ENCODE data around the gene SLC6A18.

DNA sequence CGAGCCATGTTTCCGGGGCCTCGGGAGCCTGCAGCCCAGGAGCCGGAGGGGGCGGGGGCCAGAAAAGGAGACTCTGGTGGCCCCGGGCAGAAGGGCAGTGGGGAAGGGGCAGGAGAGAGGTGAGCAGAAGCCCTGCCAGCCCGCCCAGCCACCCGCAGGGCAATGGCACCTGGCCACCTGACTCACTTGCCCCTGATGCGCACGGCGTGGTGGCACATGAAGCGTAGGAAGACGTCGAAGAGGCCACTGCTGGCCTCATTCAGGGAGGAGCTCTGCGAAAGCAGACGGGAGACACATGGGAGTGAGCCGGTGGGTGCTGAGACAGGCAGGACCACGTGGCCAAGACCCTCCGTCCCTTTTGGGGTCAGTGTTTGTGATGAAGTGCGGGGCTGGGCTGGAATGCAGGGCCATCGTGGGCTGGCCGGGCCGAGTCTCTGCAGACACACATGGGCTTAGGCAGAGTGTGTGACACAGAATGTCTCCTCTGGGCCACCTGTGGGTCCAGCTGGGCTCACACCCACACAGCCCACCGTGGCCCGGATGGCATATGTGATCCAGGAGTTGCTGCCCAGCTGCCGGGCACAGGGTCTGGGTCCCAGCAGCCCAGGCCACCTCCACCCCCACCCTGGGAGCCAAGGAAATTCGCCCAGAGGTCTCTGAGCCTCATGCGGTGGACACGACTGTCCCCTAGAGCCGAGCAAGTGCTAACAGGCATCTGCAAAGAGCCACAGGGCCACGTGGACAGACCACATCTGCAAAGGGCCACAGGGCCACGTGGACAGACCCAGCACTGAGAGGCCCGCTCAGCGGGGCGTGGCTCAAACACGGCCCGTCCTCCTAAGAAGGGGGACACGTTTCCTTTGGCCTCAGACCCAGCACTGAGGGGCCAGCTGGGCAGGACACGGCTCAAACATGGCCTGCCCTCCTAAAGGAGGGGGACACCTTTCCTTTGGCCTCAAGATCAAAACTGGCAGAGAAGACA lies 46.0 kb downstream of the SLC6A18 start:
- TF ChIP-seq, protein P1, sequence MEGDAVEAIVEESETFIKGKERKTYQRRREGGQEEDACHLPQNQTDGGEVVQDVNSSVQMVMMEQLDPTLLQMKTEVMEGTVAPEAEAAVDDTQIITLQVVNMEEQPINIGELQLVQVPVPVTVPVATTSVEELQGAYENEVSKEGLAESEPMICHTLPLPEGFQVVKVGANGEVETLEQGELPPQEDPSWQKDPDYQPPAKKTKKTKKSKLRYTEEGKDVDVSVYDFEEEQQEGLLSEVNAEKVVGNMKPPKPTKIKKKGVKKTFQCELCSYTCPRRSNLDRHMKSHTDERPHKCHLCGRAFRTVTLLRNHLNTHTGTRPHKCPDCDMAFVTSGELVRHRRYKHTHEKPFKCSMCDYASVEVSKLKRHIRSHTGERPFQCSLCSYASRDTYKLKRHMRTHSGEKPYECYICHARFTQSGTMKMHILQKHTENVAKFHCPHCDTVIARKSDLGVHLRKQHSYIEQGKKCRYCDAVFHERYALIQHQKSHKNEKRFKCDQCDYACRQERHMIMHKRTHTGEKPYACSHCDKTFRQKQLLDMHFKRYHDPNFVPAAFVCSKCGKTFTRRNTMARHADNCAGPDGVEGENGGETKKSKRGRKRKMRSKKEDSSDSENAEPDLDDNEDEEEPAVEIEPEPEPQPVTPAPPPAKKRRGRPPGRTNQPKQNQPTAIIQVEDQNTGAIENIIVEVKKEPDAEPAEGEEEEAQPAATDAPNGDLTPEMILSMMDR (IDR thresholded peaks at IDR 0.05; ENCODE audit: low read length) = no peak
- no peak for TF ChIP-seq EZH2phosphoT487 (IDR thresholded peaks at IDR 0.05; ENCODE audit: low read length)
